ENCODE data around the gene POR.

- TF ChIP-seq ZNF423 (CRISPR knock-in tag; IDR thresholded peaks at IDR 0.05) (no peak), CTCF (IDR thresholded peaks at IDR 0.05) (no peak), USF2 (CRISPR knock-in tag; IDR thresholded peaks at IDR 0.05) (no peak), NR2C2 (CRISPR knock-in tag; IDR thresholded peaks at IDR 0.05) (no peak), FOXJ3 (CRISPR knock-in tag; IDR thresholded peaks at IDR 0.05; ENCODE audit: borderline replicate concordance) (no peak), E2F4 (CRISPR knock-in tag; IDR thresholded peaks at IDR 0.05; ENCODE audit: borderline replicate concordance, low read depth) (no peak), ZNF121 (CRISPR knock-in tag; IDR thresholded peaks at IDR 0.05) (no peak), RORB (CRISPR knock-in tag; IDR thresholded peaks at IDR 0.05) (no peak), CREM (CRISPR knock-in tag; IDR thresholded peaks at IDR 0.05) (no peak), CBFB (CRISPR knock-in tag; IDR thresholded peaks at IDR 0.05; ENCODE audit: low read depth) (no peak), NFE2L1 (CRISPR knock-in tag; IDR thresholded peaks at IDR 0.05) (no peak)
- TF ChIP-seq, protein P1, sequence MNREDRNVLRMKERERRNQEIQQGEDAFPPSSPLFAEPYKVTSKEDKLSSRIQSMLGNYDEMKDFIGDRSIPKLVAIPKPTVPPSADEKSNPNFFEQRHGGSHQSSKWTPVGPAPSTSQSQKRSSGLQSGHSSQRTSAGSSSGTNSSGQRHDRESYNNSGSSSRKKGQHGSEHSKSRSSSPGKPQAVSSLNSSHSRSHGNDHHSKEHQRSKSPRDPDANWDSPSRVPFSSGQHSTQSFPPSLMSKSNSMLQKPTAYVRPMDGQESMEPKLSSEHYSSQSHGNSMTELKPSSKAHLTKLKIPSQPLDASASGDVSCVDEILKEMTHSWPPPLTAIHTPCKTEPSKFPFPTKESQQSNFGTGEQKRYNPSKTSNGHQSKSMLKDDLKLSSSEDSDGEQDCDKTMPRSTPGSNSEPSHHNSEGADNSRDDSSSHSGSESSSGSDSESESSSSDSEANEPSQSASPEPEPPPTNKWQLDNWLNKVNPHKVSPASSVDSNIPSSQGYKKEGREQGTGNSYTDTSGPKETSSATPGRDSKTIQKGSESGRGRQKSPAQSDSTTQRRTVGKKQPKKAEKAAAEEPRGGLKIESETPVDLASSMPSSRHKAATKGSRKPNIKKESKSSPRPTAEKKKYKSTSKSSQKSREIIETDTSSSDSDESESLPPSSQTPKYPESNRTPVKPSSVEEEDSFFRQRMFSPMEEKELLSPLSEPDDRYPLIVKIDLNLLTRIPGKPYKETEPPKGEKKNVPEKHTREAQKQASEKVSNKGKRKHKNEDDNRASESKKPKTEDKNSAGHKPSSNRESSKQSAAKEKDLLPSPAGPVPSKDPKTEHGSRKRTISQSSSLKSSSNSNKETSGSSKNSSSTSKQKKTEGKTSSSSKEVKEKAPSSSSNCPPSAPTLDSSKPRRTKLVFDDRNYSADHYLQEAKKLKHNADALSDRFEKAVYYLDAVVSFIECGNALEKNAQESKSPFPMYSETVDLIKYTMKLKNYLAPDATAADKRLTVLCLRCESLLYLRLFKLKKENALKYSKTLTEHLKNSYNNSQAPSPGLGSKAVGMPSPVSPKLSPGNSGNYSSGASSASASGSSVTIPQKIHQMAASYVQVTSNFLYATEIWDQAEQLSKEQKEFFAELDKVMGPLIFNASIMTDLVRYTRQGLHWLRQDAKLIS (CRISPR knock-in tag; IDR thresholded peaks at IDR 0.05; ENCODE audit: borderline replicate concordance): no peak
- TF ChIP-seq, protein P2, sequence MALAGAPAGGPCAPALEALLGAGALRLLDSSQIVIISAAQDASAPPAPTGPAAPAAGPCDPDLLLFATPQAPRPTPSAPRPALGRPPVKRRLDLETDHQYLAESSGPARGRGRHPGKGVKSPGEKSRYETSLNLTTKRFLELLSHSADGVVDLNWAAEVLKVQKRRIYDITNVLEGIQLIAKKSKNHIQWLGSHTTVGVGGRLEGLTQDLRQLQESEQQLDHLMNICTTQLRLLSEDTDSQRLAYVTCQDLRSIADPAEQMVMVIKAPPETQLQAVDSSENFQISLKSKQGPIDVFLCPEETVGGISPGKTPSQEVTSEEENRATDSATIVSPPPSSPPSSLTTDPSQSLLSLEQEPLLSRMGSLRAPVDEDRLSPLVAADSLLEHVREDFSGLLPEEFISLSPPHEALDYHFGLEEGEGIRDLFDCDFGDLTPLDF (CRISPR knock-in tag; IDR thresholded peaks at IDR 0.05): no peak
Measured at GRCh38 chr7:75943864-75944263, 28.9 kb downstream of the POR start.

All from WTC11 (cell line).